Measurements from ENCODE around the gene OTOF.

The OTOF gene

DNA sequence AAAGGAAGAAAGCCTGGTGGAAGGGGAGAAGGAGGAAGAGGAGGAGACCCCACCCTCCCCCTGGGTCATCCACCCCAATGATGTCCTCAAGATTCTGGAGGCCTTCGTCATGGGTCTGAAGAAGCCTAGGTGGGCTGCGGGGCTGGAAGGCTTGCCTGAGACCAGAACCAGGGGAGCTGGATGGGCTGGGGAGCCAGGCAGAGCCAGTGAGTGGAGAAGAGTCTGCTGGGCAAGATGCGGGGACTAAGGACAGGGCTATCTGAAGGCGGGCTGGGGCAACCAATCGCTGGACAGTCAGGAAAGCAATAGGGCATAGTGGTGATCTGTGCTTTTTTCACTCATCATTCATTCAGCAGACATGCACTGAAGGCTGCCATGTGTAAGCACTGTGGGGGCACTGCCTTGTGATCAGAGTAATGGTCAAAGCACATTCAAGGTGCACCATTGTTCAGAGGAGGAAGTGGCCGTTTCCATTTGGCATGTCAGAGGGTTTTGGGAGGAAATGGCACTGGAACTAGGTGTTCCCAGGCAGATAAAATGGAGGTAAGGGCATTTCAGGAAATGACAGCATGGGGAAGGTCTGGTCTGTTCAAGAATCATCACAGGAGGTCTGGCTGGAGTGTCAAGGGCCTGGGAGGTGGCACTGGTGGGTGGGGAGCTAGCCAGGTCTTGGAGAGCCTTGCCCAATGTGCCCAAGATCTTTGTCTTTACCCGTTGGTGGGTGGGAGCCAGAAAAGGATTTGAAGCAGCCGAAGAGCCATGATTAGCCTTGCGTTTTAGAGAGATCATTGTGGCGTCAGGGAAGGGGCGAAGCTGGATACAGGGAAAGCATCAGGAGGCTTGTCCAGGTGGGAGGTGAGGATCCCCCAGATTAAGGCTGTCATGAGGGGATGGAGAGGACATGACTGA is 24.2 kb downstream of the OTOF start:
- H2BK120ac ChIP-seq (ENCODE audit: low read depth, low read length), result no peak overlapping the region
- H2AK5ac ChIP-seq (ENCODE audit: low read length), result no peak overlapping the region
- DNase-seq, result no peak
- no peak overlapping the region for H3K4me2 ChIP-seq (ENCODE audit: low read length)
- no peaks in the 10 kb centered on the region for H3K27me3 ChIP-seq (ENCODE audit: insufficient read depth, low read length, poor library complexity)
- H3K18ac ChIP-seq (ENCODE audit: low read length), result no peak overlapping the region
- no peaks in the 10 kb centered on the region for H3K4me1 ChIP-seq (ENCODE audit: control insufficient read depth, low read depth, low read length)
- H3K23ac ChIP-seq (ENCODE audit: low read length), result no peak overlapping the region
- no peak overlapping the region for H3K4me3 ChIP-seq (ENCODE audit: low read length)
- no peak overlapping the region for H4K8ac ChIP-seq (ENCODE audit: low read depth, low read length)
- no peak overlapping the region for H3K4ac ChIP-seq (ENCODE audit: low read depth, low read length)
- H3K27ac ChIP-seq (ENCODE audit: low read depth, low read length), result no peak overlapping the region
- H4K5ac ChIP-seq (ENCODE audit: low read length), result no peak overlapping the region
- no peaks in the 10 kb centered on the region for H3K79me2 ChIP-seq (ENCODE audit: control insufficient read depth, insufficient read depth, low read length)
- H3K79me1 ChIP-seq (ENCODE audit: low read length), result no peaks in the 10 kb centered on the region
- H2BK15ac ChIP-seq (replicated peaks; ENCODE audit: low read depth), result no peak overlapping the region
- no CpG with 5 or more reads among the region's 11 CpGs for WGBS (ENCODE audit: extremely low coverage, insufficient coverage, low lambda C conversion rate)
- H3K36me3 ChIP-seq (ENCODE audit: control insufficient read depth, insufficient read depth, low read length), result no peaks in the 10 kb centered on the region
- no peak overlapping the region for H2BK5ac ChIP-seq (ENCODE audit: low read length)
- H3K9ac ChIP-seq (ENCODE audit: low read length), result no peak overlapping the region
- no peak overlapping the region for H3K56ac ChIP-seq (ENCODE audit: low read length)

DNA sequence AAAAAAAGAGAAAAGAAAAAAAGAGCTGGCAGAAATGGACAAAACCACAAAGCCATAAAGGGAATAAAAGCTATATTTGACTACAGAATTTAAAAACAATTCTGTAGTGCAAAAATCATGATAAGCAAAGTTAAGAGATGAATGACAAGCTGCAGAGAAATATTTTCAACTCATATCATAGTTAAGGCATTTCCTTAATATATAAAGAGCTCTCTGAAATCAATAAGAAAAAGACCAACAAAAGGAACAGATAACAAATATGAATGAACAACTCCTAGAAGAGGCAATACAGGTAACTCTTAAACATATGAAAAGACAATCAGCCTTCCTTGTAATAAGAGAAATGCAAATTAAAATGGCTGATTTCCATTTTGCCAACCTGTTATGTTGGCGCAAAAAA is 26.2 kb downstream of the OTOF start:
- no peaks in the 10 kb centered on the region for H3K79me1 ChIP-seq (ENCODE audit: low read length)
- H3K4me2 ChIP-seq (ENCODE audit: low read length), result no peak overlapping the region
- no peak overlapping the region for H3K56ac ChIP-seq (ENCODE audit: low read length)
- no CpG with 5 or more reads among the region's 1 CpG for WGBS (ENCODE audit: extremely low coverage, insufficient coverage, low lambda C conversion rate)
- H2BK120ac ChIP-seq (ENCODE audit: low read depth, low read length), result no peak overlapping the region
- H3K27me3 ChIP-seq (ENCODE audit: insufficient read depth, low read length, poor library complexity), result no peaks in the 10 kb centered on the region
- H4K5ac ChIP-seq (ENCODE audit: low read length), result no peak overlapping the region
- H3K27ac ChIP-seq (ENCODE audit: low read depth, low read length), result no peak overlapping the region
- H2BK15ac ChIP-seq (replicated peaks; ENCODE audit: low read depth), result no peak overlapping the region
- H3K4me3 ChIP-seq (ENCODE audit: low read length), result no peak overlapping the region
- no peaks in the 10 kb centered on the region for H3K4me1 ChIP-seq (ENCODE audit: control insufficient read depth, low read depth, low read length)
- no peak overlapping the region for H2BK5ac ChIP-seq (ENCODE audit: low read length)
- H3K4ac ChIP-seq (ENCODE audit: low read depth, low read length), result no peak overlapping the region
- H3K18ac ChIP-seq (ENCODE audit: low read length), result no peak overlapping the region
- H3K23ac ChIP-seq (ENCODE audit: low read length), result no peak overlapping the region
- no peaks in the 10 kb centered on the region for H3K36me3 ChIP-seq (ENCODE audit: control insufficient read depth, insufficient read depth, low read length)
- H2AK5ac ChIP-seq (ENCODE audit: low read length), result no peak overlapping the region
- no peaks in the 10 kb centered on the region for H3K79me2 ChIP-seq (ENCODE audit: control insufficient read depth, insufficient read depth, low read length)
- no peak overlapping the region for H3K9ac ChIP-seq (ENCODE audit: low read length)
- no peak for DNase-seq
- no peak overlapping the region for H4K8ac ChIP-seq (ENCODE audit: low read depth, low read length)

DNA sequence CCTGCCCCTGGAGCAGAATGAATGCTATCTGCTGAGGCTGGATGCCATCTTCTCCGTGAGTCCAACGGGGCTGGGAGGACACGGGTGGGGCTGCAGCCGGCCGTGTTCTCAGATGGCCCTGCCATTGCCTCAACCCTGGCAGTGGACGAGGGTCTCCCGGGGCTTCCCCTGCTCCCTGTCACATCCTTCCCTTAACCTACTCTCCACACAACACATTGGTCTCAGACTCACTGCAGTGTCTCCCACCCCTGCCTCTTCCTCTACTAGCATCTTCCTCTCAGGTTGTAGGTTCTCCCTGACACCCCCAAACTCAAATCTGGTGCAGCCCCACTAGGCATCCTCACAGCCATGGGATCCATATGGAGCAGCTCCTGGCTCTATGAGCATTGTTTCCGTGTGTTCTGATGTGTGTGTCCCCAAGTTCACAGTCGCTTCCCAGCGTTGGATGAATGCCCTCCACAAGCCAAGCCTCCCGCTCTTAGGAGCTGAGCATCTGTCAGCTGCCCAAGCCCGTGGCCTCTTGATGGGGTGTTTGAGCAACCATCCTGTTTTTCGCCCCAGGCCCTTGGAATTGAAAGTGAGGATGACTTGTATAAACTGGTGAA is 27.8 kb downstream of the OTOF start:
- Histone ChIP-seq H3K4ac (ENCODE audit: low read depth, low read length) (no peak overlapping the region), H3K27me3 (ENCODE audit: insufficient read depth, low read length, poor library complexity) (no peaks in the 10 kb centered on the region), H3K9ac (ENCODE audit: low read length) (no peak overlapping the region), H2AK5ac (ENCODE audit: low read length) (no peak overlapping the region), H3K4me1 (ENCODE audit: control insufficient read depth, low read depth, low read length) (no peaks in the 10 kb centered on the region), H4K8ac (ENCODE audit: low read depth, low read length) (no peak overlapping the region), H3K27ac (ENCODE audit: low read depth, low read length) (no peak overlapping the region), H3K36me3 (ENCODE audit: control insufficient read depth, insufficient read depth, low read length) (no peaks in the 10 kb centered on the region), H3K79me1 (ENCODE audit: low read length) (no peaks in the 10 kb centered on the region), H3K56ac (ENCODE audit: low read length) (no peak overlapping the region), H2BK120ac (ENCODE audit: low read depth, low read length) (no peak overlapping the region), H3K79me2 (ENCODE audit: control insufficient read depth, insufficient read depth, low read length) (no peaks in the 10 kb centered on the region), H3K18ac (ENCODE audit: low read length) (no peak overlapping the region), H3K4me3 (ENCODE audit: low read length) (no peak overlapping the region), H4K5ac (ENCODE audit: low read length) (no peak overlapping the region), H2BK15ac (replicated peaks; ENCODE audit: low read depth) (no peak overlapping the region), H3K23ac (ENCODE audit: low read length) (no peak overlapping the region), H3K4me2 (ENCODE audit: low read length) (no peak overlapping the region), H2BK5ac (ENCODE audit: low read length) (no peak overlapping the region)
- no peak for DNase-seq
- no CpG with 5 or more reads among the region's 13 CpGs for WGBS (ENCODE audit: extremely low coverage, insufficient coverage, low lambda C conversion rate)

DNA sequence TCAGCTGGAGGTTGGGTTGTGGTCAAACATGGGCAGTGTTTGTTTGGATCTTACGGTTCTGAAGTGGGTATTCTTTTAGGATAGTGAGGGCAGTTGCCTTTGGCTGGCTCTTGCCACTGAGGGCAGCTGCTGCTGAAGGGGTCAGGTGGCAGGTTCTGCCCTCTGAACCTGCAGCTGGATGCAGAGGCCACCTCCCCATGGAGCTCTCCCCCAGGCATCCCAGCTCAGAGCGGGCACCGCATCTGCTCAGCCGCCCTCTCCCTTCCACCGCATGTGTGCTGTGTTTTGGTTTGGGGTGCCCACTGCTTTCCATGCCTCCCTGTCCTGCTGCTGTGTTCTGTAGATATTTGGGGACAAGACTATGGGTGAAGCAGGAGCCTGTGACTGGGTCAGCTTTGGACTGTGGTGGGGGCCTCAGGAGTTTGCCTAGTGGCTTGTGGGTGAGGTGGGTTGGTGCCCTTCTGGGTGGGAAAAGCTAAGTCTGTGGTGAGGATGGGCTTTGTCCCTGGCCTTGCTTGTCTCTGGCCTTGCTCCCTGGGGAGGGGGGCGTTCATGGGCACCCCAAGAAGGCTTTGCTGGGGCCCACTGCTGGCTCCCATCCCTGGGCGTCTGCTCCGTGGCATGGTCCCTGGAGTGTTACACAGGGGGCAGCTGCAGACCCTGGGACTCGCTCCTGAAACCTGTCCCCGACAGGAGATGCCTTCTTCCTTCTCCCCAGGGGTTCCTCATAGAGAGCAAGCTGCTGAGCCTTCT is 28.5 kb downstream of the OTOF start:
- DNase-seq, result no peak
- Histone ChIP-seq H2AK5ac (ENCODE audit: low read length) (no peak overlapping the region), H3K18ac (ENCODE audit: low read length) (no peak overlapping the region), H3K4me2 (ENCODE audit: low read length) (no peak overlapping the region), H4K8ac (ENCODE audit: low read depth, low read length) (no peak overlapping the region), H2BK15ac (replicated peaks; ENCODE audit: low read depth) (no peak overlapping the region), H3K27ac (ENCODE audit: low read depth, low read length) (no peak overlapping the region), H3K79me1 (ENCODE audit: low read length) (no peaks in the 10 kb centered on the region), H3K56ac (ENCODE audit: low read length) (no peak overlapping the region), H3K4me3 (ENCODE audit: low read length) (no peak overlapping the region), H3K27me3 (ENCODE audit: insufficient read depth, low read length, poor library complexity) (no peaks in the 10 kb centered on the region), H2BK120ac (ENCODE audit: low read depth, low read length) (no peak overlapping the region), H3K23ac (ENCODE audit: low read length) (no peak overlapping the region), H3K4me1 (ENCODE audit: control insufficient read depth, low read depth, low read length) (no peaks in the 10 kb centered on the region), H3K36me3 (ENCODE audit: control insufficient read depth, insufficient read depth, low read length) (no peaks in the 10 kb centered on the region), H3K79me2 (ENCODE audit: control insufficient read depth, insufficient read depth, low read length) (no peaks in the 10 kb centered on the region), H3K4ac (ENCODE audit: low read depth, low read length) (no peak overlapping the region), H2BK5ac (ENCODE audit: low read length) (no peak overlapping the region), H3K9ac (ENCODE audit: low read length) (no peak overlapping the region), H4K5ac (ENCODE audit: low read length) (no peak overlapping the region)
- WGBS (ENCODE audit: extremely low coverage, insufficient coverage, low lambda C conversion rate), result no CpG with 5 or more reads among the region's 10 CpGs

DNA sequence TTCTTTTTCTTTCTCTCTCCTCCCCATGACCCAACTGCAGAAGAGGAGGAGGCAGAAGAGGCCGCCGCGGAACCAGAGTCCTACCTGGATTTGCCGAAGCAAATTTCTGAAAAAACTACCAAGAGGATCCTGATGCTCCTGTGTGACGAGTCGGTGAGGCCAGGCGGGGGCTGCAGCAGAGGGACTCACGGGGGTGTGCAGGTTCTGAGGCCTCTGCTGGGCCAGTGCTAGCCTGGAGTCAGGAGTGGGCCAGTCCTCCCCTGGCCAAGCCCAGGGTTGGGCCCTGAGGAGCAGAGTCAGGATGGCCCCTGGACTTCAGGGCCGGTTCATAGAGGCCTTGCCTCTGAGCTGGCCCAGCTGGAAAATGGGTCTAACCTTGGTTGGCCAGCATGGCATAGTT is 29.3 kb downstream of the OTOF start:
- no peak overlapping the region for H4K5ac ChIP-seq (ENCODE audit: low read length)
- H3K4me2 ChIP-seq (ENCODE audit: low read length), result no peak overlapping the region
- no peak overlapping the region for H2BK120ac ChIP-seq (ENCODE audit: low read depth, low read length)
- no peak overlapping the region for H3K56ac ChIP-seq (ENCODE audit: low read length)
- H3K9ac ChIP-seq (ENCODE audit: low read length), result no peak overlapping the region
- H3K27me3 ChIP-seq (ENCODE audit: insufficient read depth, low read length, poor library complexity), result no peaks in the 10 kb centered on the region
- H2AK5ac ChIP-seq (ENCODE audit: low read length), result no peak overlapping the region
- H3K4ac ChIP-seq (ENCODE audit: low read depth, low read length), result no peak overlapping the region
- H3K79me2 ChIP-seq (ENCODE audit: control insufficient read depth, insufficient read depth, low read length), result no peaks in the 10 kb centered on the region
- H3K79me1 ChIP-seq (ENCODE audit: low read length), result no peaks in the 10 kb centered on the region
- no peak overlapping the region for H3K27ac ChIP-seq (ENCODE audit: low read depth, low read length)
- no peaks in the 10 kb centered on the region for H3K4me1 ChIP-seq (ENCODE audit: control insufficient read depth, low read depth, low read length)
- H3K23ac ChIP-seq (ENCODE audit: low read length), result no peak overlapping the region
- no peak overlapping the region for H2BK5ac ChIP-seq (ENCODE audit: low read length)
- H2BK15ac ChIP-seq (replicated peaks; ENCODE audit: low read depth), result no peak overlapping the region
- no peak for DNase-seq
- no CpG with 5 or more reads among the region's 9 CpGs for WGBS (ENCODE audit: extremely low coverage, insufficient coverage, low lambda C conversion rate)
- no peaks in the 10 kb centered on the region for H3K36me3 ChIP-seq (ENCODE audit: control insufficient read depth, insufficient read depth, low read length)
- no peak overlapping the region for H3K18ac ChIP-seq (ENCODE audit: low read length)
- H4K8ac ChIP-seq (ENCODE audit: low read depth, low read length), result no peak overlapping the region
- H3K4me3 ChIP-seq (ENCODE audit: low read length), result no peak overlapping the region

Measured in mesendoderm (in vitro differentiated cells).